22Rv1 (cell line): Measurements from ENCODE around the gene UBL7.

ENCODE experiments used
- CTCF ChIP-seq: fragments of 450-650 bp; IDR thresholded peaks from 2 replicates; pipeline ENCODE4 v1.5.1; 2017; ENCODE audit warnings: mild to moderate bottlenecking
- ZFX ChIP-seq: fragments of 450-650 bp; IDR thresholded peaks from 2 replicates; pipeline ENCODE4 v1.6.1; 2017; ENCODE audit warnings: antibody characterized with exemption, borderline replicate concordance

- TF ChIP-seq CTCF, result no peak
- TF ChIP-seq ZFX, result no peak
Measured at GRCh38 chr15:74441248-74441941, 19.6 kb downstream of the UBL7 start.
